IMR-90 (cell line): ENCODE measurements around the gene IGF2. TPM values are rescaled to one million over a fixed set of nuclear protein-coding genes. Genes with fewer than 3 reads are reported as not detected.

Experiments used
- ATAC-seq: fragments of 200-7000 bp; cut with Tn5 transposase; 2 replicates; pipeline ENCODE4 v1.9.1; 2020; ENCODE audit warnings: low read depth, mild to moderate bottlenecking, moderate library complexity
- BruUV-seq: library from RNA; stranded (reverse); fragments of 400-500 nt; replicated peaks from 2 replicates; lab custom pipeline; 2021; lab: Mats Ljungman, UMichigan
- CTCF ChIA-PET: fragments of 300-600 bp; formaldehyde crosslinking; extraction: SDS; loops from one replicate; lab custom pipeline; 2021; ENCODE audit warnings: antibody characterized with exemption; lab: Yijun Ruan, JAX
- POLR2A ChIA-PET: fragments of 300-600 bp; sonication (Branson Sonifier 250); formaldehyde crosslinking; loops from one replicate; lab custom pipeline; 2022; ENCODE audit warnings: antibody characterized with exemption; ENCODE audit not compliant: unreplicated experiment; lab: Charles Lee
- DNase-seq: peaks from one replicate; pipeline ENCODE4 v3.0.0; 2013
- H2AFZ ChIP-seq: replicated peaks from 2 replicates; pipeline ENCODE3; 2013; ENCODE audit warnings: low read length, mild to moderate bottlenecking; ENCODE audit not compliant: poor library complexity
- H2AK5ac ChIP-seq: 2 replicates; pipeline ENCODE4 v1.6.1; 2013; ENCODE audit warnings: low read depth, low read length, inconsistent platforms
- H2AK9ac ChIP-seq: replicated peaks from 2 replicates; pipeline ENCODE3; 2013; ENCODE audit warnings: mild to moderate bottlenecking, low read depth, low read length, moderate library complexity; ENCODE audit not compliant: poor library complexity
- H2BK120ac ChIP-seq: 2 replicates; pipeline ENCODE4 v1.6.1; 2013; ENCODE audit warnings: low read depth, low read length, inconsistent platforms
- H2BK15ac ChIP-seq: 3 replicates; pipeline ENCODE4 v1.6.1; 2013; ENCODE audit warnings: low read depth, low read length, inconsistent platforms
- H2BK20ac ChIP-seq: 2 replicates; pipeline ENCODE4 v1.6.1; 2013; ENCODE audit warnings: low read depth, mild to moderate bottlenecking, inconsistent platforms, low read length, moderate library complexity
- H2BK5ac ChIP-seq: 2 replicates; pipeline ENCODE4 v1.6.1; 2013; ENCODE audit warnings: mild to moderate bottlenecking, low read depth, low read length, inconsistent platforms; ENCODE audit not compliant: poor library complexity, severe bottlenecking
- H3K14ac ChIP-seq: replicated peaks from 2 replicates; pipeline ENCODE4 v1.6.1; 2013; ENCODE audit warnings: low read depth, low read length, inconsistent platforms
- H3K18ac ChIP-seq: 2 replicates; pipeline ENCODE4 v1.6.1; 2013; ENCODE audit warnings: low read depth, low read length, control low read depth
- H3K23ac ChIP-seq: 2 replicates; pipeline ENCODE4 v1.6.1; 2013; ENCODE audit warnings: low read depth, low read length, inconsistent platforms
- H3K27ac ChIP-seq: 2 replicates; pipeline ENCODE4 v1.5.1; 2013; ENCODE audit warnings: mild to moderate bottlenecking, control low read depth, low read length; ENCODE audit not compliant: insufficient read depth
- H3K27me3 ChIP-seq: 2 replicates; pipeline ENCODE4 v1.6.1; 2013; ENCODE audit warnings: low read length; ENCODE audit not compliant: control insufficient read depth, insufficient read depth
- H3K36me3 ChIP-seq: 2 replicates; pipeline ENCODE4 v1.6.1; 2013; ENCODE audit warnings: low read length, mixed read lengths; ENCODE audit not compliant: control insufficient read depth, insufficient read depth
- H3K4ac ChIP-seq: 2 replicates; pipeline ENCODE4 v1.6.1; 2013; ENCODE audit warnings: low read depth, low read length, inconsistent platforms
- H3K4me1 ChIP-seq: 2 replicates; pipeline ENCODE4 v1.6.1; 2013; ENCODE audit warnings: low read length, mixed read lengths; ENCODE audit not compliant: control insufficient read depth, insufficient read depth
- H3K4me2 ChIP-seq: 2 replicates; pipeline ENCODE4 v1.6.1; 2013; ENCODE audit warnings: low read depth, mild to moderate bottlenecking, control low read depth, low read length, moderate library complexity
- H3K4me3 ChIP-seq: 2 replicates; pipeline ENCODE4 v1.5.1; 2013; ENCODE audit warnings: low read depth, mild to moderate bottlenecking, control low read depth, low read length, moderate library complexity; ENCODE audit not compliant: insufficient read depth
- H3K56ac ChIP-seq: 2 replicates; pipeline ENCODE4 v1.6.1; 2013; ENCODE audit warnings: low read length, inconsistent platforms; ENCODE audit not compliant: insufficient read depth; ENCODE audit errors: extremely low read depth
- H3K79me1 ChIP-seq, 2 experiments: 2 replicates each; pipeline ENCODE4 v1.6.1; 2013; ENCODE audit warnings: low read length in 2 of 2, inconsistent platforms in 1 of 2, low read depth in 1 of 2
- H3K9ac ChIP-seq: 2 replicates; pipeline ENCODE4 v1.6.1; 2013; ENCODE audit warnings: low read depth, low read length, control low read depth
- H3K9me1 ChIP-seq: 2 replicates; pipeline ENCODE4 v1.6.1; 2013; ENCODE audit warnings: low read length, inconsistent platforms; ENCODE audit not compliant: insufficient read depth
- H3K9me3 ChIP-seq: 2 replicates; pipeline ENCODE4 v1.6.1; 2013; ENCODE audit warnings: low read length; ENCODE audit not compliant: control insufficient read depth, insufficient read depth
- H4K20me1 ChIP-seq: 2 replicates; pipeline ENCODE4 v1.6.1; 2013; ENCODE audit warnings: low read length, inconsistent platforms; ENCODE audit not compliant: insufficient read depth
- H4K5ac ChIP-seq: 2 replicates; pipeline ENCODE4 v1.6.1; 2013; ENCODE audit warnings: mild to moderate bottlenecking, low read depth, low read length, control low read depth
- H4K8ac ChIP-seq, 2 experiments: 2 replicates each; pipeline ENCODE4 v1.6.1; 2013; ENCODE audit warnings: low read depth in 2 of 2, low read length in 2 of 2, control low read depth in 1 of 2, inconsistent platforms in 1 of 2
- H4K91ac ChIP-seq: 2 replicates; pipeline ENCODE4 v1.6.1; 2013; ENCODE audit warnings: low read depth, low read length, inconsistent platforms; ENCODE audit not compliant: insufficient read depth
- WGBS, 2 experiments: methylation state at CpG; one replicate each; pipeline versions ENCODE4 v1.1.5 to v1.1.7; 2013; ENCODE audit warnings: missing lambda C conversion rate in 2 of 2; ENCODE audit not compliant: insufficient read length in 1 of 2; ENCODE audit errors: extremely low coverage in 2 of 2; 5-methylcytosine and 5-hydroxymethylcytosine counted together
- dilution Hi-C: fragments of 300-500 bp; cut with HindIII; formaldehyde crosslinking; loops from one replicate; pipeline ENCODE4 v1.14.3; 2018; ENCODE audit warnings: low sequenced_read_pairs; ENCODE audit not compliant: unreplicated experiment
- in situ Hi-C: fragments of 300-500 bp; cut with MboI; formaldehyde crosslinking; loops from 3 replicates; pipeline ENCODE4 v1.14.3; 2019; ENCODE audit warnings: low sequenced_read_pairs, inconsistent platforms, mixed read lengths
- intact Hi-C: fragments of 100-400 bp; cut with micrococcal nuclease; formaldehyde crosslinking; loops from 2 replicates; pipeline ENCODE4 v1.10.0; 2022
- polyA plus RNA-seq, 3 experiments: library from polyadenylated mRNA; depleted of rRNA; stranded (reverse); fragments of >200 nt; gene quantifications; 2 replicates each; pipeline ENCODE4 v1.2.3, GENCODE V29; 2012; ENCODE audit warnings: low replicate concordance in 1 of 3
- total RNA-seq: library from RNA; depleted of rRNA; stranded (reverse); fragments of >200 nt; gene quantifications from 2 replicates; pipeline ENCODE4 v1.2.3, GENCODE V29; 2012
- TF ChIP-seq, protein P1 (sequence below): fragments of 150-350 bp; IDR thresholded peaks from 2 replicates; pipeline ENCODE4 v1.6.1; 2016; ENCODE audit warnings: low read depth, mild to moderate bottlenecking, low read length, moderate library complexity, borderline replicate concordance

Gene IGF2
- total and polyA plus RNA-seq, 2 of the 4 experiments (the other 2 are of a cell fraction), result 2.3 to 21.8 TPM

DNA sequence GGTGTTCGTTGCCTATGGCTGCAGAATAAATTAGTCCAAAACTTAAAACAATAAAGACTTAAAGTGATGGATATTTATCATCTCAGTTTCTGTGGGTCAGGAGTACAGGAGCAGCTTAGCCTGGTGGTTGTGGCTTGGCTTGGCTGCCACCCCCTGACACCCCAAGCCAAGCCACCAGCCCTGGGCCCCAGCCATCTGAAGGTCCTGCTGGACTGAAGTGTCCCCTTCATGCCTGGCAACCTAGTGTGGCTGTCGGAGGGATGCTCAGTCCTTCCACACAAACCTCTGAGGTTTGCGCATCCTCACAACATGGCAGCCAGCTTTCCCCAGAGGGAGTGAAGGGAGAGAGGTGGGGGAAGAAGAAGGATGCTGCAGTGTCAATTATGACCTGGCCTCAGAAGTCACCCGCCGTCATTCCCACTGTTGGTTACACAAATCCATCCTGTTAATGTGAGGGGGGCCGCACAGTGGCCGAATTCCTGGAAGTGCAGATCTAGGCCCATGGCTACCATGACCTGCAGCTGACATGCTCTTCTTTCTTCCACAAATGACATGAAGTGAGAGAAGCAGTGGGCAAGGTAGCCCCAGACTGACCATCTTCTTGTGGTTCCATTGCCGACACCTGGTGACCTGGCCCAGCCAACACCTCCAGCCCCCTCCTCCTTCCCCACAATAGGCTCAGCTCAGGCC, 31.1 kb downstream of the IGF2 start:
- Histone ChIP-seq H4K8ac (no peak overlapping the region), H3K4me2 (no peak overlapping the region), H3K79me1 (no peaks in the 10 kb centered on the region), H4K91ac (no peak overlapping the region), H2AK5ac (no peak overlapping the region), H3K14ac (no peak overlapping the region), H3K56ac (no peak overlapping the region), H3K4ac (no peak overlapping the region), H4K20me1 (no peaks in the 10 kb centered on the region), H3K23ac (no peak overlapping the region), H2BK20ac (no peak overlapping the region), H2AK9ac (no peak overlapping the region), H3K18ac (no peak overlapping the region), H2BK120ac (no peak overlapping the region), H3K36me3 (no peaks in the 10 kb centered on the region), H2AFZ (no peak overlapping the region), H4K5ac (no peak overlapping the region), H3K27me3 (peaks cover 15% of the 10 kb centered on the region), H3K9me1 (peaks cover 4% of the 10 kb centered on the region; the same call in 1 of the 2 replicates), H3K4me1 (peaks cover 3% of the 10 kb centered on the region; the same call in 1 of the 2 replicates), H3K27ac (no peak overlapping the region), H2BK15ac (no peak overlapping the region), H3K9ac (no peak overlapping the region), H2BK5ac (no peak overlapping the region), H3K4me3 (no peak overlapping the region), H3K9me3 (no peaks in the 10 kb centered on the region)
- dilution Hi-C loops, result no loop called here
- ATAC-seq (no peak), DNase-seq (no peak)
- intact Hi-C loops, result no loop called here
- in situ Hi-C loops, result no loop called here
- no TSS peak for BruUV-seq
- POLR2A ChIA-PET, result no interaction called here
- TF ChIP-seq, protein P1, sequence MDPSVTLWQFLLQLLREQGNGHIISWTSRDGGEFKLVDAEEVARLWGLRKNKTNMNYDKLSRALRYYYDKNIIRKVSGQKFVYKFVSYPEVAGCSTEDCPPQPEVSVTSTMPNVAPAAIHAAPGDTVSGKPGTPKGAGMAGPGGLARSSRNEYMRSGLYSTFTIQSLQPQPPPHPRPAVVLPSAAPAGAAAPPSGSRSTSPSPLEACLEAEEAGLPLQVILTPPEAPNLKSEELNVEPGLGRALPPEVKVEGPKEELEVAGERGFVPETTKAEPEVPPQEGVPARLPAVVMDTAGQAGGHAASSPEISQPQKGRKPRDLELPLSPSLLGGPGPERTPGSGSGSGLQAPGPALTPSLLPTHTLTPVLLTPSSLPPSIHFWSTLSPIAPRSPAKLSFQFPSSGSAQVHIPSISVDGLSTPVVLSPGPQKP, result no peak
- CTCF ChIA-PET, result no interaction called here
- no CpG with 5 or more reads among the region's 8 CpGs for WGBS, 2 experiments
